ENCODE results near the gene FSHR.

- TF ChIP-seq CTCF (IDR thresholded peaks at IDR 0.05) (no peak), EP300 (IDR thresholded peaks at IDR 0.05) (no peak), POLR2A (IDR thresholded peaks at IDR 0.05) (no peak)
Observed at GRCh38 chr2:49175831-49176230, 21.5 kb upstream of the FSHR start.

Measured in sigmoid colon (tissue), 4 donors.